Panc1 (cell line): Measurements from ENCODE around the gene ZNF549. TPM values are rescaled to one million over a fixed set of nuclear protein-coding genes. Genes with fewer than 3 reads are reported as not detected.

Experiments used
- ATAC-seq: fragments of 200-7000 bp; cut with Tn5 transposase; 2 replicates; pipeline ENCODE4 v1.9.1; 2020; ENCODE audit warnings: mild to moderate bottlenecking, moderate library complexity
- BruUV-seq: library from RNA; stranded (reverse); fragments of 400-500 nt; replicated peaks from 2 replicates; lab custom pipeline; 2021; lab: Mats Ljungman, UMichigan
- CTCF ChIA-PET: fragments of 300-600 bp; sonication (Branson Sonifier 250); formaldehyde crosslinking; loops from one replicate; lab custom pipeline; 2022; ENCODE audit warnings: antibody characterized with exemption; lab: Charles Lee
- POLR2A ChIA-PET: fragments of 300-600 bp; sonication (Branson Sonifier 250); formaldehyde crosslinking; loops from one replicate; lab custom pipeline; 2022; ENCODE audit warnings: antibody characterized with exemption; lab: Charles Lee
- DNase-seq: peaks from one replicate; pipeline ENCODE4 v3.0.0-alpha.2; 2010; ENCODE audit warnings: low read depth, low spot score
- H3K27ac ChIP-seq: 2 replicates; pipeline ENCODE4 v1.5.1; 2011; ENCODE audit warnings: mild to moderate bottlenecking, low read length, inconsistent platforms
- H3K27me3 ChIP-seq: fragments of 200-500 bp; sonication (Bioruptor generic); 2 replicates; pipeline ENCODE4 v1.6.0; 2014; ENCODE audit warnings: low read length, inconsistent platforms; ENCODE audit not compliant: control insufficient read depth, insufficient read depth
- H3K36me3 ChIP-seq: fragments of 200-500 bp; sonication (Bioruptor generic); 2 replicates; pipeline ENCODE4 v1.5.1; 2014; ENCODE audit warnings: inconsistent platforms, mild to moderate bottlenecking, low read length, moderate library complexity; ENCODE audit not compliant: control insufficient read depth, insufficient read depth
- H3K4me1 ChIP-seq: 2 replicates; pipeline ENCODE4 v1.5.1; 2011; ENCODE audit warnings: inconsistent platforms, mild to moderate bottlenecking, low read length, moderate library complexity; ENCODE audit not compliant: control insufficient read depth, insufficient read depth
- H3K4me3 ChIP-seq, 2 experiments: 2 replicates each; pipeline ENCODE4 v1.5.1; 2011 to 2012; ENCODE audit warnings: low read depth in 2 of 2, low read length in 2 of 2, mild to moderate bottlenecking in 2 of 2, inconsistent platforms in 1 of 2, moderate library complexity in 1 of 2
- H3K9me3 ChIP-seq: fragments of 200-500 bp; sonication (Bioruptor generic); 2 replicates; pipeline ENCODE4 v1.5.1; 2014; ENCODE audit warnings: low read depth, mild to moderate bottlenecking, inconsistent platforms, low read length, moderate library complexity; ENCODE audit not compliant: control insufficient read depth, insufficient read depth
- CTCF ChIP-seq: fragments of 450-650 bp; IDR thresholded peaks from 2 replicates; pipeline ENCODE4 v1.5.1; 2017; ENCODE audit warnings: mild to moderate bottlenecking
- POLR2AphosphoS5 ChIP-seq: IDR thresholded peaks from 2 replicates; pipeline ENCODE4 v1.6.1; 2012; ENCODE audit warnings: mild to moderate bottlenecking, low read depth, low read length, moderate library complexity
- REST ChIP-seq, 2 experiments: IDR thresholded peaks; 2 replicates each; pipeline ENCODE4 v1.6.1; 2011 to 2012; ENCODE audit warnings: low read depth in 2 of 2, control low read depth in 1 of 2, low read length in 1 of 2, mild to moderate bottlenecking in 1 of 2, moderate library complexity in 1 of 2; ENCODE audit not compliant: insufficient read depth in 1 of 2
- SIN3A ChIP-seq: IDR thresholded peaks from 2 replicates; pipeline ENCODE4 v1.6.1; 2012; ENCODE audit warnings: low read depth, mild to moderate bottlenecking, low read length, moderate library complexity, borderline replicate concordance; ENCODE audit not compliant: insufficient read depth
- TCF7L2 ChIP-seq: IDR thresholded peaks from 2 replicates; pipeline ENCODE4 v1.6.1; 2011; ENCODE audit warnings: mild to moderate bottlenecking, low read depth, low read length, inconsistent platforms
- in situ Hi-C: cut with HindIII; loops from 2 replicates; pipeline ENCODE4 v1.10.0; 2016; ENCODE audit warnings: low sequenced_read_pairs, low pct_unique_long_range_greater_than_20kb
- intact Hi-C: fragments of 100-400 bp; cut with micrococcal nuclease; formaldehyde crosslinking; loops from one replicate; pipeline ENCODE4 v1.10.0; 2022; ENCODE audit not compliant: unreplicated experiment
- total RNA-seq: library from RNA; stranded (reverse); gene quantifications from one replicate; pipeline ENCODE4 v1.2.1, GENCODE V29; 2021; ENCODE audit not compliant: unreplicated experiment

The ZNF549 gene
- total RNA-seq, 1 experiment from 2014 or later, result not detected

- CTCF ChIA-PET, result no interaction called here
- in situ Hi-C loops, result no loop called here
- intact Hi-C loops, result no loop called here
- no peak for TF ChIP-seq SIN3A
- no peak for TF ChIP-seq REST (IDR thresholded peaks at IDR 0.05; ENCODE audit: insufficient read depth in 1 of 2, low read depth in 2 of 2, low read length in 1 of 2)
- TF ChIP-seq TCF7L2, result no peak
- TF ChIP-seq POLR2AphosphoS5, result no peak
- no peak for TF ChIP-seq CTCF
- POLR2A ChIA-PET, result no interaction called here
- H3K27me3 ChIP-seq, result no peaks in the 10 kb centered on the region
- peaks cover 28% of the 10 kb centered on the region for H3K9me3 ChIP-seq
- ATAC-seq, result no peak
- H3K4me1 ChIP-seq, result no peaks in the 10 kb centered on the region
- DNase-seq, result no peak
- no peak overlapping the region for H3K4me3 ChIP-seq
- H3K36me3 ChIP-seq, result peaks cover 8% of the 10 kb centered on the region
- no peak overlapping the region for H3K27ac ChIP-seq
- BruUV-seq, result no TSS peak
Measured at GRCh38 chr19:57552432-57552831, 25.3 kb downstream of the ZNF549 start.

- H3K27me3 ChIP-seq, result no peaks in the 10 kb centered on the region
- POLR2A ChIA-PET, result no interaction called here
- no peak for TF ChIP-seq CTCF
- TF ChIP-seq REST (IDR thresholded peaks at IDR 0.05; ENCODE audit: insufficient read depth in 1 of 2, low read depth in 2 of 2, low read length in 1 of 2), result no peak
- TF ChIP-seq POLR2AphosphoS5, result no peak
- TF ChIP-seq TCF7L2, result no peak
- no peak for TF ChIP-seq SIN3A
- in situ Hi-C loops, result no loop called here
- peaks cover 23% of the 10 kb centered on the region; the same call in 1 of the 2 replicates for H3K9me3 ChIP-seq
- no peaks in the 10 kb centered on the region for H3K36me3 ChIP-seq
- H3K4me3 ChIP-seq, result no peak overlapping the region
- DNase-seq, result no peak
- CTCF ChIA-PET, result no interaction called here
- no peak overlapping the region for H3K27ac ChIP-seq
- BruUV-seq, result no TSS peak
- intact Hi-C loops, result no loop called here
- no peak for ATAC-seq
- H3K4me1 ChIP-seq, result peaks cover 7% of the 10 kb centered on the region
Measured at GRCh38 chr19:57557659-57558058, 30.5 kb downstream of the ZNF549 start.
